Mesendoderm (in vitro differentiated cells): Measurements from ENCODE around the gene THUMPD2.
"Not testable (repeated sequence)": the region's sequence is repeated elsewhere in the genome, so short reads cannot be mapped to it uniquely, and the experiment has no call there.

Experiments used
- DNase-seq: peaks from one replicate; pipeline ENCODE4 v3.0.0; 2013
- H2AK5ac ChIP-seq: 2 replicates; pipeline ENCODE4 v1.6.1; 2013; ENCODE audit warnings: low read length, inconsistent platforms
- H2BK120ac ChIP-seq: 2 replicates; pipeline ENCODE4 v1.6.1; 2013; ENCODE audit warnings: low read depth, mild to moderate bottlenecking, low read length, moderate library complexity, mixed read lengths
- H2BK15ac ChIP-seq: replicated peaks from 2 replicates; pipeline ENCODE4 v1.6.1; 2013; ENCODE audit warnings: low read depth, mild to moderate bottlenecking, moderate library complexity
- H2BK5ac ChIP-seq: 2 replicates; pipeline ENCODE4 v1.6.1; 2013; ENCODE audit warnings: low read length, inconsistent platforms
- H3K18ac ChIP-seq: 2 replicates; pipeline ENCODE4 v1.6.1; 2013; ENCODE audit warnings: mild to moderate bottlenecking, low read length, mixed read lengths
- H3K23ac ChIP-seq: one replicate; pipeline ENCODE4 v1.6.1; 2013; ENCODE audit warnings: low read length
- H3K27ac ChIP-seq: 2 replicates; pipeline ENCODE4 v1.5.1; 2013; ENCODE audit warnings: low read depth, mild to moderate bottlenecking, inconsistent platforms, low read length, moderate library complexity
- H3K27me3 ChIP-seq: 2 replicates; pipeline ENCODE4 v1.6.1; 2013; ENCODE audit warnings: low read length, control low read depth, mild to moderate bottlenecking, inconsistent platforms; ENCODE audit not compliant: insufficient read depth, poor library complexity
- H3K36me3 ChIP-seq: 2 replicates; pipeline ENCODE4 v1.6.1; 2013; ENCODE audit warnings: low read length, inconsistent platforms; ENCODE audit not compliant: control insufficient read depth, insufficient read depth
- H3K4ac ChIP-seq: one replicate; pipeline ENCODE4 v1.6.1; 2013; ENCODE audit warnings: low read depth, mild to moderate bottlenecking, low read length, moderate library complexity
- H3K4me1 ChIP-seq: 2 replicates; pipeline ENCODE4 v1.6.1; 2013; ENCODE audit warnings: low read depth, low read length, inconsistent platforms; ENCODE audit not compliant: control insufficient read depth
- H3K4me2 ChIP-seq: 2 replicates; pipeline ENCODE4 v1.6.1; 2013; ENCODE audit warnings: low read length
- H3K4me3 ChIP-seq: 2 replicates; pipeline ENCODE4 v1.5.1; 2013; ENCODE audit warnings: mild to moderate bottlenecking, low read length
- H3K56ac ChIP-seq: one replicate; pipeline ENCODE4 v1.6.1; 2013; ENCODE audit warnings: low read length
- H3K79me1 ChIP-seq: 2 replicates; pipeline ENCODE4 v1.6.1; 2013; ENCODE audit warnings: low read length, inconsistent platforms
- H3K79me2 ChIP-seq: 2 replicates; pipeline ENCODE4 v1.6.1; 2013; ENCODE audit warnings: mild to moderate bottlenecking, low read length; ENCODE audit not compliant: control insufficient read depth, insufficient read depth
- H3K9ac ChIP-seq: 2 replicates; pipeline ENCODE4 v1.6.1; 2013; ENCODE audit warnings: low read length, inconsistent platforms
- H4K5ac ChIP-seq: one replicate; pipeline ENCODE4 v1.6.1; 2013; ENCODE audit warnings: low read length
- H4K8ac ChIP-seq: one replicate; pipeline ENCODE4 v1.6.1; 2013; ENCODE audit warnings: low read depth, mild to moderate bottlenecking, control low read depth, low read length, moderate library complexity
- WGBS: extraction: QIAGEN DNeasy Blood & Tissue Kit; methylation state at CpG from one replicate; pipeline ENCODE4 v1.1.7; 2013; ENCODE audit warnings: low lambda C conversion rate, missing lambda C conversion rate; ENCODE audit not compliant: insufficient coverage; ENCODE audit errors: extremely low coverage; 5-methylcytosine and 5-hydroxymethylcytosine counted together

The THUMPD2 gene

GRCh38 chr2:39803839-39804238 is 24.8 kb upstream of the THUMPD2 start:
- H3K4me1 ChIP-seq = no peaks in the 10 kb centered on the region
- no peaks in the 10 kb centered on the region for H3K79me1 ChIP-seq
- H2BK120ac ChIP-seq = no peak overlapping the region
- no peak overlapping the region for H3K4me2 ChIP-seq
- H3K79me2 ChIP-seq = no peaks in the 10 kb centered on the region
- no peak overlapping the region for H3K9ac ChIP-seq
- no CpG with 5 or more reads among the region's 1 CpG for WGBS
- H2BK15ac ChIP-seq = no peak overlapping the region
- H3K27me3 ChIP-seq = no peaks in the 10 kb centered on the region
- no peak overlapping the region for H2BK5ac ChIP-seq
- no peak overlapping the region for H3K4me3 ChIP-seq
- no peak for DNase-seq
- no peak overlapping the region for H3K27ac ChIP-seq
- no peak overlapping the region for H4K5ac ChIP-seq
- no peak overlapping the region for H3K56ac ChIP-seq
- H2AK5ac ChIP-seq = no peak overlapping the region
- H3K23ac ChIP-seq = no peak overlapping the region
- no peak overlapping the region for H3K18ac ChIP-seq
- no peak overlapping the region for H3K4ac ChIP-seq
- H3K36me3 ChIP-seq = no peaks in the 10 kb centered on the region
- no peak overlapping the region for H4K8ac ChIP-seq

GRCh38 chr2:39800752-39801151 is 21.7 kb upstream of the THUMPD2 start:
- no peak overlapping the region for H3K4ac ChIP-seq
- H3K23ac ChIP-seq = no peak overlapping the region
- no peaks in the 10 kb centered on the region for H3K27me3 ChIP-seq
- no peak overlapping the region for H4K8ac ChIP-seq
- no peak overlapping the region for H3K4me3 ChIP-seq
- H3K4me2 ChIP-seq = no peak overlapping the region
- H3K27ac ChIP-seq = no peak overlapping the region
- H3K79me1 ChIP-seq = no peaks in the 10 kb centered on the region
- no peak for DNase-seq
- H2BK15ac ChIP-seq = no peak overlapping the region
- H2AK5ac ChIP-seq = no peak overlapping the region
- no peak overlapping the region for H3K9ac ChIP-seq
- no peaks in the 10 kb centered on the region for H3K79me2 ChIP-seq
- no peak overlapping the region for H2BK5ac ChIP-seq
- H3K4me1 ChIP-seq = no peaks in the 10 kb centered on the region
- no CpG with 5 or more reads among the region's 4 CpGs for WGBS
- no peak overlapping the region for H3K18ac ChIP-seq
- H3K36me3 ChIP-seq = no peaks in the 10 kb centered on the region
- H2BK120ac ChIP-seq = no peak overlapping the region
- H3K56ac ChIP-seq = no peak overlapping the region
- no peak overlapping the region for H4K5ac ChIP-seq

GRCh38 chr2:39796134-39796533 is 17.1 kb upstream of the THUMPD2 start:
- no peaks in the 10 kb centered on the region for H3K79me1 ChIP-seq
- WGBS = no CpG with 5 or more reads among the region's 1 CpG

GRCh38 chr2:39790216-39790818 is 11.3 kb upstream of the THUMPD2 start:
- not testable (repeated sequence) for H3K79me1 ChIP-seq, H3K79me2 ChIP-seq, H3K23ac ChIP-seq, H3K56ac ChIP-seq, H3K27ac ChIP-seq, H4K5ac ChIP-seq, H3K4me2 ChIP-seq, H2BK120ac ChIP-seq, H3K4me1 ChIP-seq, H3K27me3 ChIP-seq, H2BK15ac ChIP-seq, H2AK5ac ChIP-seq, H3K4me3 ChIP-seq, H4K8ac ChIP-seq, H2BK5ac ChIP-seq, H3K4ac ChIP-seq, H3K36me3 ChIP-seq, H3K9ac ChIP-seq, H3K18ac ChIP-seq
- WGBS = no CpG with 5 or more reads among the region's 12 CpGs
- peak; percentile 51 for DNase-seq

More at GRCh38 chr2:39796134-39796533, 17.1 kb upstream of the THUMPD2 start:
- Histone ChIP-seq H3K36me3 (no peaks in the 10 kb centered on the region), H3K27ac (no peak overlapping the region), H3K4me2 (no peak overlapping the region), H3K4me1 (no peaks in the 10 kb centered on the region), H3K56ac (no peak overlapping the region), H2AK5ac (no peak overlapping the region), H2BK5ac (no peak overlapping the region), H3K79me2 (no peaks in the 10 kb centered on the region), H4K5ac (no peak overlapping the region), H2BK120ac (no peak overlapping the region), H3K4ac (no peak overlapping the region), H3K18ac (no peak overlapping the region), H3K27me3 (no peaks in the 10 kb centered on the region), H2BK15ac (no peak overlapping the region), H3K9ac (no peak overlapping the region), H4K8ac (no peak overlapping the region), H3K23ac (no peak overlapping the region), H3K4me3 (no peak overlapping the region)
- no peak for DNase-seq

- Histone ChIP-seq H3K9ac (no peak overlapping the region), H3K27me3 (no peaks in the 10 kb centered on the region), H2BK5ac (no peak overlapping the region), H2AK5ac (no peak overlapping the region), H3K56ac (no peak overlapping the region), H4K8ac (no peak overlapping the region), H3K4me2 (no peak overlapping the region), H2BK120ac (no peak overlapping the region), H2BK15ac (no peak overlapping the region), H3K27ac (no peak overlapping the region), H3K4me1 (no peaks in the 10 kb centered on the region), H3K36me3 (no peaks in the 10 kb centered on the region), H3K79me1 (no peaks in the 10 kb centered on the region), H3K4me3 (no peak overlapping the region), H4K5ac (no peak overlapping the region), H3K18ac (no peak overlapping the region), H3K79me2 (no peaks in the 10 kb centered on the region), H3K23ac (no peak overlapping the region), H3K4ac (no peak overlapping the region)
- no peak for DNase-seq
- WGBS = no CpG with 5 or more reads among the region's 2 CpGs
These were observed 8.9 kb upstream of the THUMPD2 start for GRCh38 chr2:39787950-39788349.
